CD4-positive, alpha-beta T cell (primary cell): Measurements from ENCODE around the gene LCAT. TPM values are rescaled to one million over a fixed set of nuclear protein-coding genes. Genes with fewer than 3 reads are reported as not detected.

Experiments used
- ATAC-seq: fragments of 200-7000 bp; cut with Tn5 transposase; one replicate; pipeline ENCODE4 v1.10.0; 2022; ENCODE audit warnings: mild to moderate bottlenecking; ENCODE audit not compliant: poor library complexity
- CTCF ChIA-PET: fragments of 350-600 bp; sonication (Branson Sonifier 250); formaldehyde crosslinking; loops from one replicate; lab custom pipeline; 2021; ENCODE audit warnings: antibody characterized with exemption, inconsistent platforms; lab: Charles Lee
- POLR2A ChIA-PET: fragments of 350-600 bp; sonication (Branson Sonifier 250); formaldehyde crosslinking; loops from one replicate; lab custom pipeline; 2021; ENCODE audit warnings: antibody characterized with exemption, inconsistent platforms; lab: Charles Lee
- DNase-seq, 14 experiments: peaks; one replicate each; pipeline ENCODE4 v3.0.0-alpha.2; 2013 to 2020; ENCODE audit warnings: mixed read lengths in 2 of 14
- H3K27ac ChIP-seq, 2 donors: one replicate each; pipeline versions ENCODE4 v1.5.1 to v1.7.0; 2013; ENCODE audit warnings: low read length in 2 of 2, low read depth in 1 of 2, mild to moderate bottlenecking in 1 of 2
- H3K27me3 ChIP-seq, 2 experiments: 1 replicate in 1 of 2; 2 replicates in 1 of 2; pipeline versions ENCODE4 v1.6.1 to v1.7.0; 2013; ENCODE audit warnings: low read length in 2 of 2, control low read depth in 1 of 2, mild to moderate bottlenecking in 1 of 2, moderate library complexity in 1 of 2; ENCODE audit not compliant: insufficient read depth in 2 of 2, control insufficient read depth in 1 of 2
- H3K36me3 ChIP-seq: one replicate; pipeline ENCODE4 v1.6.1; 2013; ENCODE audit warnings: low read length, control low read depth; ENCODE audit not compliant: insufficient read depth
- H3K4me1 ChIP-seq: one replicate; pipeline ENCODE4 v1.6.1; 2013; ENCODE audit warnings: low read length, control low read depth; ENCODE audit not compliant: insufficient read depth
- H3K4me3 ChIP-seq: one replicate; pipeline ENCODE4 v1.5.1; 2013; ENCODE audit warnings: mild to moderate bottlenecking, low read length, moderate library complexity
- H3K9me3 ChIP-seq, 2 experiments: 1 replicate in 1 of 2; 2 replicates in 1 of 2; pipeline versions ENCODE4 v1.6.1 to v1.7.0; 2013; ENCODE audit warnings: low read length in 2 of 2, mild to moderate bottlenecking in 2 of 2, control low read depth in 1 of 2, moderate library complexity in 1 of 2; ENCODE audit not compliant: control insufficient read depth in 1 of 2, insufficient read depth in 1 of 2
- H3K27ac Mint-ChIP-seq: one replicate; pipeline ENCODE4 v1.8.0; 2020; ENCODE audit warnings: mixed read lengths
- H3K27me3 Mint-ChIP-seq: one replicate; pipeline ENCODE4 v1.8.0; 2021; ENCODE audit warnings: mixed read lengths
- H3K36me3 Mint-ChIP-seq: one replicate; pipeline ENCODE4 v1.8.0; 2021; ENCODE audit warnings: low read depth, mixed read lengths
- H3K4me1 Mint-ChIP-seq: one replicate; pipeline ENCODE4 v1.8.0; 2021; ENCODE audit warnings: low read depth, mixed read lengths
- H3K4me3 Mint-ChIP-seq: one replicate; pipeline ENCODE4 v1.8.0; 2020; ENCODE audit warnings: mild to moderate bottlenecking, mixed read lengths
- H3K9me3 Mint-ChIP-seq: one replicate; pipeline ENCODE4 v1.8.0; 2020; ENCODE audit warnings: mixed read lengths
- CTCF ChIP-seq: fragments of 200-600 bp; IDR thresholded peaks from one replicate; pipeline ENCODE4 v1.8.0; 2022; ENCODE audit warnings: antibody characterized with exemption, mild to moderate bottlenecking
- intact Hi-C, 2 experiments: fragments of 100-400 bp; cut with DNase I in 1 of 2; cut with micrococcal nuclease in 1 of 2; formaldehyde crosslinking; loops; one replicate each; pipeline versions ENCODE4 v1.15.1 to v1.9.0; 2023 to 2025; cut with DNase I, micrococcal nuclease
- total RNA-seq, 174 experiments: library from RNA in 2 of 174; stranded (reverse) in 2 of 174; gene quantifications; one replicate each; pipeline ENCODE4 v1.2.3 and lab custom pipeline; 2021 to 2026

The LCAT gene
- total RNA-seq, 2 experiments from 2014 or later: 5.9 to 6.3 TPM

- no peak overlapping the region for H3K4me3 ChIP-seq
- Mint-ChIP-seq H3K27me3 (no peaks in the 10 kb centered on the region), H3K9me3 (no peaks in the 10 kb centered on the region), H3K4me3 (no peak overlapping the region), H3K36me3 (peaks cover 51% of the 10 kb centered on the region), H3K27ac (no peak overlapping the region), H3K4me1 (peaks cover 5% of the 10 kb centered on the region)
- no peaks in the 10 kb centered on the region for H3K4me1 ChIP-seq
- peaks cover 44% of the 10 kb centered on the region for H3K36me3 ChIP-seq
- ATAC-seq: no peak
- peak in 1 of 14 experiments; percentile 19 for DNase-seq
- intact Hi-C loops: loop anchor here in 1 of 2 experiments (10.0 kb wide), 1 partner anchor 175 kb away; no protein-coding TSS in a partner anchor
- no peaks in the 10 kb centered on the region for H3K9me3 ChIP-seq
- ChIA-PET POLR2A (interaction anchor here (0.6 kb wide), 1 partner anchor 292 kb away, joined by 3 read pairs; no protein-coding TSS in a partner anchor), CTCF (no interaction called here)
- H3K27me3 ChIP-seq: no peaks in the 10 kb centered on the region
- no peak for TF ChIP-seq CTCF
- H3K27ac ChIP-seq: no peak overlapping the region
These were observed 33.8 kb downstream of the LCAT start for GRCh38 chr16:67910158-67910557.

- no peaks in the 10 kb centered on the region for H3K27me3 Mint-ChIP-seq
- TF ChIP-seq CTCF: no peak
- peaks cover 48% of the 10 kb centered on the region for H3K36me3 Mint-ChIP-seq
- Histone ChIP-seq H3K4me1 (no peaks in the 10 kb centered on the region), H3K9me3 (no peaks in the 10 kb centered on the region), H3K4me3 (no peak overlapping the region), H3K36me3 (peaks cover 38% of the 10 kb centered on the region), H3K27ac (no peak overlapping the region), H3K27me3 (no peaks in the 10 kb centered on the region)
- H3K9me3 Mint-ChIP-seq: no peaks in the 10 kb centered on the region
- ATAC-seq (no peak), DNase-seq (no peak)
- CTCF ChIA-PET: no interaction called here
- peaks cover 5% of the 10 kb centered on the region for H3K4me1 Mint-ChIP-seq
- H3K27ac Mint-ChIP-seq: no peak overlapping the region
- intact Hi-C loops: no loop called here
- no peak overlapping the region for H3K4me3 Mint-ChIP-seq
- POLR2A ChIA-PET: interaction anchor here (0.6 kb wide), 1 partner anchor 16 kb away, joined by 3 read pairs; no protein-coding TSS in a partner anchor
These were observed 34.7 kb downstream of the LCAT start for GRCh38 chr16:67909056-67909742.

- H3K4me1 Mint-ChIP-seq: peaks cover 5% of the 10 kb centered on the region
- no peak overlapping the region for H3K4me3 Mint-ChIP-seq
- no peaks in the 10 kb centered on the region for H3K27me3 Mint-ChIP-seq
- H3K4me3 ChIP-seq: no peak overlapping the region
- H3K36me3 ChIP-seq: peaks cover 32% of the 10 kb centered on the region
- TF ChIP-seq CTCF: no peak
- POLR2A ChIA-PET: interaction anchor here (0.9 kb wide), 1 partner anchor 15 kb away, joined by 3 read pairs; the partner anchor contains the start of gene PSKH1
- no peak for DNase-seq
- no peaks in the 10 kb centered on the region for H3K27me3 ChIP-seq
- no peaks in the 10 kb centered on the region for H3K9me3 ChIP-seq
- no peaks in the 10 kb centered on the region for H3K4me1 ChIP-seq
- no peak overlapping the region for H3K27ac Mint-ChIP-seq
- peaks cover 50% of the 10 kb centered on the region for H3K36me3 Mint-ChIP-seq
- CTCF ChIA-PET: no interaction called here
- H3K9me3 Mint-ChIP-seq: no peaks in the 10 kb centered on the region
- intact Hi-C loops: no loop called here
- ATAC-seq: no peak
- no peak overlapping the region for H3K27ac ChIP-seq
These were observed 36.3 kb downstream of the LCAT start for GRCh38 chr16:67907397-67908180.
